GM23248 (cell line): ENCODE data around the gene KATNBL1.

Experiments used
- EZH2 ChIP-seq: fragments of 200-600 bp; sonication (generic); IDR thresholded peaks from 2 replicates; pipeline ENCODE4 v1.6.1; 2018; ENCODE audit warnings: antibody characterized with exemption, mild to moderate bottlenecking; ENCODE audit not compliant: insufficient read depth, poor library complexity, severe bottlenecking
- EZH2phosphoT487 ChIP-seq: fragments of 200-600 bp; sonication (generic); IDR thresholded peaks from 2 replicates; pipeline ENCODE4 v1.6.1; 2018; ENCODE audit warnings: antibody characterized with exemption, moderate library complexity, mild to moderate bottlenecking, low read depth; ENCODE audit not compliant: insufficient read depth

GRCh38 chr15:34107315-34107714 is 102.6 kb downstream of the KATNBL1 start:
- no peak for TF ChIP-seq EZH2
- TF ChIP-seq EZH2phosphoT487: no peak
